Suprapubic skin (tissue), 4 donors: Measurements from ENCODE around the gene AKT2. TPM values are rescaled to one million over a fixed set of nuclear protein-coding genes. Genes with fewer than 3 reads are reported as not detected.

Experiments used
- DNase-seq, 2 donors: peaks; one replicate each; pipeline ENCODE4 v3.0.0-alpha.2; 2019; ENCODE audit warnings: low spot score in 2 of 2
- H3K27ac ChIP-seq: fragments of 200-600 bp; sonication (generic); one replicate; pipeline ENCODE4 v1.5.1; 2019
- H3K27me3 ChIP-seq: fragments of 200-600 bp; sonication (generic); one replicate; pipeline ENCODE4 v1.5.1; 2019
- H3K36me3 ChIP-seq: fragments of 200-600 bp; sonication (generic); one replicate; pipeline ENCODE4 v1.5.1; 2019
- H3K4me1 ChIP-seq: fragments of 200-600 bp; sonication (generic); one replicate; pipeline ENCODE4 v1.5.1; 2019
- H3K4me3 ChIP-seq: fragments of 200-600 bp; sonication (generic); one replicate; pipeline ENCODE4 v1.5.1; 2019; ENCODE audit warnings: mild to moderate bottlenecking
- H3K9me3 ChIP-seq: fragments of 200-600 bp; sonication (generic); one replicate; pipeline ENCODE4 v1.5.1; 2019
- EP300 ChIP-seq: sonication (generic); formaldehyde crosslinking; IDR thresholded peaks from one replicate; pipeline ENCODE4 v1.6.1; 2017; ENCODE audit warnings: antibody characterized with exemption
- POLR2A ChIP-seq, 2 donors: fragments of 450-650 bp; IDR thresholded peaks; one replicate each; pipeline ENCODE4 v1.6.1; 2017; ENCODE audit warnings: antibody characterized with exemption in 2 of 2, mild to moderate bottlenecking in 2 of 2, moderate library complexity in 2 of 2
- POLR2AphosphoS5 ChIP-seq, 3 donors: sonication (generic); formaldehyde crosslinking; IDR thresholded peaks; one replicate each; pipeline ENCODE4 v1.6.1; 2017; ENCODE audit warnings: antibody characterized with exemption in 3 of 3
- WGBS: methylation state at CpG from one replicate; pipeline ENCODE4 v1.1.5; 2018; 5-methylcytosine and 5-hydroxymethylcytosine counted together
- total RNA-seq, 4 donors: library from RNA; depleted of rRNA; stranded (reverse); fragments of >200 nt; gene quantifications; one replicate each; pipeline ENCODE4 v1.1.0, GENCODE V29; 2016
- TF ChIP-seq, protein P1 (sequence below), 2 donors: fragments of 200-600 bp in 1 of 2; fragments of 450-650 bp in 1 of 2; sonication (generic) in 1 of 2; IDR thresholded peaks; one replicate each; pipeline ENCODE4 v1.5.1; 2016 to 2019; ENCODE audit warnings: antibody characterized with exemption in 2 of 2, mild to moderate bottlenecking in 1 of 2, moderate library complexity in 1 of 2

Gene AKT2
- total RNA-seq, 4 donors from 2014 or later, result 76.4 to 146 (median 92.3) TPM

DNA sequence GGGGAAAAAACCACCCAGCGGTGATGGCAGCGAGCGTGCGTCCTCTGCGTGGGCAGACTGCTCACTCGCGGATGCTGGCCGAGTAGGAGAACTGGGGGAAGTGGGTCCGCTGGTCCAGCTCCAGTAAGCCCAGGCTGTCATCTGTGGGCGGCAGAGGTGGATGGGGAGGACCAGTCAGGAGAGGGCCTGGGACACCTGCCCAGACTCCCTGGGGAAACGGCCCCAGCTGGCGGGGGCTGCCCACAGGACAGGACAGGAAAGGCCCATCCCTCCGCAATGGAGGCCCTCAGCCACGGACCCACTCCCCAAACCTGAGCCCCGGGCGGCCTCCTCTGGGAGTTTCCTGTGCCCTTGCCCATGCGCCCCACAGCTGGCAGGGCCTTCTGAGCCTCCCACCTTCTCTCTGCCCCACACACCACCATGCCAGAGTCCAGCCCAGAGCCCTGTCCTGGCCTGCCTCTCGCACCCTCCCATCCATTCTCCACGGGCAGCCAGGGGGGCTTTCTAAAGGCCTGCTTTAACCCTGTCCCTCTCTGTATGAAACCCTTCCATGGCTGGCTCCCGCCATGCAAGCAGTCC, 51.2 kb downstream of the AKT2 start:
- no peak overlapping the region for H3K4me3 ChIP-seq
- no peaks in the 10 kb centered on the region for H3K27me3 ChIP-seq
- peaks cover 66% of the 10 kb centered on the region for H3K36me3 ChIP-seq
- no peak for DNase-seq
- TF ChIP-seq POLR2A (IDR thresholded peaks at IDR 0.05) (no peak), EP300 (no peak), POLR2AphosphoS5 (IDR thresholded peaks at IDR 0.05) (no peak)
- TF ChIP-seq, protein P1, sequence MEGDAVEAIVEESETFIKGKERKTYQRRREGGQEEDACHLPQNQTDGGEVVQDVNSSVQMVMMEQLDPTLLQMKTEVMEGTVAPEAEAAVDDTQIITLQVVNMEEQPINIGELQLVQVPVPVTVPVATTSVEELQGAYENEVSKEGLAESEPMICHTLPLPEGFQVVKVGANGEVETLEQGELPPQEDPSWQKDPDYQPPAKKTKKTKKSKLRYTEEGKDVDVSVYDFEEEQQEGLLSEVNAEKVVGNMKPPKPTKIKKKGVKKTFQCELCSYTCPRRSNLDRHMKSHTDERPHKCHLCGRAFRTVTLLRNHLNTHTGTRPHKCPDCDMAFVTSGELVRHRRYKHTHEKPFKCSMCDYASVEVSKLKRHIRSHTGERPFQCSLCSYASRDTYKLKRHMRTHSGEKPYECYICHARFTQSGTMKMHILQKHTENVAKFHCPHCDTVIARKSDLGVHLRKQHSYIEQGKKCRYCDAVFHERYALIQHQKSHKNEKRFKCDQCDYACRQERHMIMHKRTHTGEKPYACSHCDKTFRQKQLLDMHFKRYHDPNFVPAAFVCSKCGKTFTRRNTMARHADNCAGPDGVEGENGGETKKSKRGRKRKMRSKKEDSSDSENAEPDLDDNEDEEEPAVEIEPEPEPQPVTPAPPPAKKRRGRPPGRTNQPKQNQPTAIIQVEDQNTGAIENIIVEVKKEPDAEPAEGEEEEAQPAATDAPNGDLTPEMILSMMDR (IDR thresholded peaks at IDR 0.05), result no peak
- no peaks in the 10 kb centered on the region for H3K4me1 ChIP-seq
- no peak overlapping the region for H3K27ac ChIP-seq
- H3K9me3 ChIP-seq, result no peaks in the 10 kb centered on the region
- 89% methylated on average over 18 of the region's 20 CpGs for WGBS

DNA sequence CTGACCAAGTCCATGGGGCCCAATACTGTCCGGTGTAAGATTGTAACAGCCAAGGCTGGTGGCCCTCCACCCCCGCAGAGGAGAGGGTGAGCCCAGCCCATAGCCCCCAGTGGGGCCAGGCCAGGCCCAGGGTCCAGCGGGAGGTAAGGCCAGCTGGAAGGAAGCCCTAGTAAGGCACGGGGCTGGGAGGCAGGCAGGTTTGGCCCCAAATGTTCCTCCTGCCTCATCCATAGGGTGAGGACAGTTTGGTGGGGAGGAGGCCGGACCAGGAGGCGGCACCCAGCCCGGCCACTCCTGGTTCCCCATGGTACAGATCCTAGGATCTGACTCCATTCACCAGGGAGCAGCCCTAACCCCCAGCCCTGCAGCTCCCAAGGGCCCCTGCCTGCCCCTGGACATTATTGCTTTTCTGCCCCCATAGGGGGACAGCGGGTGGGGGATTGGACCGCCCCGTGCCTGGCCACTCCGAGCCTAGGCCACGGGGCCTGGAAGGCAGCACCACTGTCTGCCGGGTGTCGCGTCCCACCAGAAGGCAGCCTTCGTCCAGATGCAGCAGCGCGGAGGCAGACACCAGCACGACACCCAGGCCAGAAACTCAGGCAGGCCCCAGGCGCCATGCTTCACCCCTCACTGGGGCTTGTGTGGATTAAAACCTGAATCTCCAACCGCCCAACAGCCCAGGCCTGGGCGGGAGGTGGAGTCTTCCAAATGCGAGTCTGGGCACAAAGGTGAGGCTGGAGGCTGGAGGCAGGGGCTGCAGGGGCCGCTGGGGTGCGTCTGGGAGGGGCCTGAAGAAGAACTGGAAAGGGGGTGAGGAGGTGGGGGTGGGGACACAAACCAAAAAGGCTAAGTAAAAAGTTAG, 52.0 kb downstream of the AKT2 start:
- peaks cover 59% of the 10 kb centered on the region for H3K36me3 ChIP-seq
- no peaks in the 10 kb centered on the region for H3K4me1 ChIP-seq
- H3K9me3 ChIP-seq, result no peaks in the 10 kb centered on the region
- TF ChIP-seq, protein P1 (IDR thresholded peaks at IDR 0.05), result no peak
- TF ChIP-seq EP300 (no peak), POLR2A (IDR thresholded peaks at IDR 0.05) (no peak), POLR2AphosphoS5 (IDR thresholded peaks at IDR 0.05) (no peak)
- DNase-seq, result no peak
- no peak overlapping the region for H3K27ac ChIP-seq
- no peaks in the 10 kb centered on the region for H3K27me3 ChIP-seq
- 86% methylated on average over 19 of the region's 25 CpGs for WGBS
- no peak overlapping the region for H3K4me3 ChIP-seq

DNA sequence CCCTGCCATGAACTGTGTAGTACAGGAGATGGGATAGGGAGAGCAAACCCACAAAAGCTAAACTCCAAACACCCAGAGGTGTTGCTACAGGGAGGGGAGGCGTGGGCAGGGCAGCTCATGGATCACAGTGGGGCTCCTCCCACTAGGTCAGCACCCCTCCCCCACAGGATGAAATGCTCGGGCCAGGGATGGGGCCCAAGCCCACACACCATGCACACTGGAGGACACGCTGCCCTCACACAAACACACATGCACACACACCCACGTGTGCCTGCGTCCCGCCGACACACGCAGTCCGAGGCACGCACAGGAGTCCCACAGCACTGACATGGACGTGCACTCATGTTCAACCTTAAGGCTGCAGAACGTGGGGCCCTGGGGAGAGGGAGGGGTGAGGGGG, 52.7 kb downstream of the AKT2 start:
- TF ChIP-seq EP300, result no peak
- no peak for TF ChIP-seq POLR2AphosphoS5 (IDR thresholded peaks at IDR 0.05)
- no peak for TF ChIP-seq POLR2A (IDR thresholded peaks at IDR 0.05)
- TF ChIP-seq, protein P1 (IDR thresholded peaks at IDR 0.05), result no peak
- Histone ChIP-seq H3K36me3 (peaks cover 52% of the 10 kb centered on the region), H3K27ac (no peak overlapping the region), H3K9me3 (no peaks in the 10 kb centered on the region), H3K4me3 (no peak overlapping the region), H3K27me3 (peaks cover under 1% of the 10 kb centered on the region), H3K4me1 (no peaks in the 10 kb centered on the region)
- 100% methylated on average over 1 of the region's 12 CpGs for WGBS
- DNase-seq, result no peak

DNA sequence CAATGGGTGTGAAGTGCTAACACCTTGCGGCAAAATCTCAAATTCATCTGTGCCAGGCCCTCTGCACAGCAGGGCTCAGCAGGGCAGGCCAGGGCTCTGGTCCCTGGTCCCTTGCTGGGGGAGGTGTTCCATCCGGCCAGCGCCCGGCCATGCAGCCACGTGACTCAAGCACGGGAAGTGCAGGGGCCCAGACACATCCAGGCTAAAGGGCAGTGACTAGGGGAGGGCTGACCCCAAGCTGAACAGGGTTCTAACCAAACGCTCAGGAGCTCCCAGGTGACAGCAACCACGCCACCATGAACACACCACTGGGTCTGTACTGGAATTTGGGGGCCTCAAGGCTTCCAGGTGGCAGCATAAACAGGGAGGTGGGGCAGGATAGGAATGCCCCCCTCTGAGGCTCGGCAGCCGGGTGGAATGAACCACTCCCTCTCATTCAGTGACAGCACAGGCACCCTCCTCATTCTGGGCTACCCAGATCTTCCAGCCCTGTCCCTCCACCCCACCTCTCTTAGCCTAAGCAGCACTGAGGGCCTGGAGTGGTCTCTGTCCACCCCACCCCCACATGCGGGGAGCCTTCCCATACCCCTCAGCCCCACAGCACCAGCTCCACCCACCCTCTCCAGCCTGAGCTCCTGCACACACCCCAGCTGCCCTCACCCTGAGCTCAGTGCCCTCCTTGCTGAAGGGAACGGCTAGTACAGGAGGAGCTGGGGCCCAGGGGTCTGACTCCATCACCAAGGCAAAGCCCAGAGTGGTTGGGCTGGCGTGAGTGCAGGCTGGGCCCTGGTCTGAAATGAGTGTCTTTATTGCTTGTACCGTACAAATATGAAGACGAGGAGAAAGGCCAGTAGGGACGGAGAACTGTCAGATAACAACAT, 53.4 kb downstream of the AKT2 start:
- no peak overlapping the region for H3K27ac ChIP-seq
- TF ChIP-seq, protein P1 (IDR thresholded peaks at IDR 0.05), result no peak
- no peak for TF ChIP-seq EP300
- TF ChIP-seq POLR2AphosphoS5 (IDR thresholded peaks at IDR 0.05), result no peak
- no peak for TF ChIP-seq POLR2A (IDR thresholded peaks at IDR 0.05)
- H3K4me1 ChIP-seq, result peaks cover 2% of the 10 kb centered on the region
- H3K27me3 ChIP-seq, result peaks cover 7% of the 10 kb centered on the region
- H3K9me3 ChIP-seq, result no peaks in the 10 kb centered on the region
- WGBS, result 74% methylated on average over 13 of the region's 16 CpGs
- H3K4me3 ChIP-seq, result no peak overlapping the region
- peaks cover 45% of the 10 kb centered on the region for H3K36me3 ChIP-seq
- no peak for DNase-seq
